WI38 (cell line): ENCODE results near the gene KRT77.

Experiments
- H3K4me3 ChIP-seq: 2 replicates; pipeline ENCODE4 v1.5.1; 2011; ENCODE audit warnings: low read depth, mild to moderate bottlenecking, control low read depth, low read length
- CTCF ChIP-seq: IDR thresholded peaks from 2 replicates; pipeline ENCODE4 v1.5.1; 2012; ENCODE audit warnings: low read depth, mild to moderate bottlenecking, control low read depth, low read length

KRT77 gene

GRCh38 chr12:52693261-52693660 is 10.1 kb downstream of the KRT77 start:
- TF ChIP-seq CTCF = no peak

GRCh38 chr12:52692254-52692653 is 11.1 kb downstream of the KRT77 start:
- no peak for TF ChIP-seq CTCF

More at GRCh38 chr12:52693261-52693660, 10.1 kb downstream of the KRT77 start:
- no peak overlapping the region for H3K4me3 ChIP-seq

GRCh38 chr12:52691841-52692150 is 11.5 kb downstream of the KRT77 start:
- H3K4me3 ChIP-seq = no peak overlapping the region
- no peak for TF ChIP-seq CTCF

More at GRCh38 chr12:52692254-52692653, 11.1 kb downstream of the KRT77 start:
- H3K4me3 ChIP-seq = no peak overlapping the region

- H3K4me3 ChIP-seq = no peak overlapping the region
- no peak for TF ChIP-seq CTCF
Observed at GRCh38 chr12:52691076-52691840, 12.1 kb downstream of the KRT77 start.

- no peak overlapping the region for H3K4me3 ChIP-seq
- no peak for TF ChIP-seq CTCF
Observed at GRCh38 chr12:52690351-52691075, 12.8 kb downstream of the KRT77 start.

- H3K4me3 ChIP-seq = no peak overlapping the region
- TF ChIP-seq CTCF = no peak
Observed at GRCh38 chr12:52689936-52690335, 13.4 kb downstream of the KRT77 start.

GRCh38 chr12:52689239-52689638 is 14.1 kb downstream of the KRT77 start:
- no peak overlapping the region for H3K4me3 ChIP-seq
- no peak for TF ChIP-seq CTCF
